Subcutaneous abdominal adipose tissue (tissue), 5 donors: Measurements from ENCODE around the gene CLDN17.

Experiments used
- H3K27ac ChIP-seq: one replicate; pipeline ENCODE4 v1.7.0; 2013; ENCODE audit warnings: low read depth, mild to moderate bottlenecking, inconsistent platforms, low read length, moderate library complexity
- H3K27me3 ChIP-seq, 5 donors: one replicate each; pipeline ENCODE4 v1.7.0; 2013; ENCODE audit warnings: low read length in 5 of 5, inconsistent platforms in 1 of 5; ENCODE audit not compliant: control insufficient read depth in 5 of 5, insufficient read depth in 4 of 5
- H3K36me3 ChIP-seq, 5 donors: one replicate each; pipeline ENCODE4 v1.7.0; 2013; ENCODE audit warnings: low read length in 5 of 5; ENCODE audit not compliant: control insufficient read depth in 5 of 5, insufficient read depth in 5 of 5
- H3K4me1 ChIP-seq, 5 donors: one replicate each; pipeline ENCODE4 v1.7.0; 2013; ENCODE audit warnings: low read length in 5 of 5, mild to moderate bottlenecking in 3 of 5, moderate library complexity in 1 of 5; ENCODE audit not compliant: control insufficient read depth in 5 of 5, insufficient read depth in 5 of 5
- H3K4me3 ChIP-seq, 5 donors: one replicate each; pipeline ENCODE4 v1.7.0; 2013; ENCODE audit warnings: low read length in 5 of 5, low read depth in 1 of 5
- H3K9ac ChIP-seq, 5 donors: one replicate each; pipeline ENCODE4 v1.7.0; 2013; ENCODE audit warnings: low read length in 5 of 5, mild to moderate bottlenecking in 4 of 5, moderate library complexity in 3 of 5
- H3K9me3 ChIP-seq, 5 donors: one replicate each; pipeline ENCODE4 v1.7.0; 2013; ENCODE audit warnings: low read length in 5 of 5; ENCODE audit not compliant: control insufficient read depth in 5 of 5
- donor health status: healthy.
- donor health status: healthy.
- donor health status: healthy.
- donor health status: healthy.
- donor health status: healthy.

Gene CLDN17, protein sequence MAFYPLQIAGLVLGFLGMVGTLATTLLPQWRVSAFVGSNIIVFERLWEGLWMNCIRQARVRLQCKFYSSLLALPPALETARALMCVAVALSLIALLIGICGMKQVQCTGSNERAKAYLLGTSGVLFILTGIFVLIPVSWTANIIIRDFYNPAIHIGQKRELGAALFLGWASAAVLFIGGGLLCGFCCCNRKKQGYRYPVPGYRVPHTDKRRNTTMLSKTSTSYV

GRCh38 chr21:30166705-30167104, at the start of gene CLDN17:
Gene CLDN17 (minus strand): TSS chr21:30166805. CDS start chr21:30166617, 188 bp downstream.
- Histone ChIP-seq H3K27ac (no peak within 1 kb of the TSS), H3K36me3 (no peaks in the 10 kb centered on the region), H3K4me3 (no peak within 1 kb of the TSS), H3K27me3 (peaks cover 0 to 2% (median 0%) of the 10 kb centered on the region in 5 donors), H3K9me3 (no peaks in the 10 kb centered on the region), H3K9ac (no peak within 1 kb of the TSS), H3K4me1 (no peaks in the 10 kb centered on the region)

- no peaks in the 10 kb centered on the region for H3K36me3 ChIP-seq
- no peak within 1 kb of the TSS for H3K4me3 ChIP-seq
- H3K9me3 ChIP-seq: no peaks in the 10 kb centered on the region
- no peaks in the 10 kb centered on the region for H3K4me1 ChIP-seq
- no peak within 1 kb of the TSS for H3K27ac ChIP-seq
- H3K9ac ChIP-seq: no peak within 1 kb of the TSS
- H3K27me3 ChIP-seq: no peaks in the 10 kb centered on the region
Observed at GRCh38 chr21:30216041-30216723, 49.6 kb upstream of the CLDN17 start, which contains the start of gene CLDN8. Gene CLDN8 (minus strand): TSS chr21:30216097. CDS start chr21:30215925, 172 bp downstream.

- Histone ChIP-seq H3K4me3 (no peak overlapping the region), H3K27ac (no peak overlapping the region), H3K4me1 (peaks cover 0 to 7% (median 0%) of the 10 kb centered on the region in 5 donors), H3K9ac (no peak overlapping the region), H3K9me3 (no peaks in the 10 kb centered on the region), H3K36me3 (no peaks in the 10 kb centered on the region), H3K27me3 (no peaks in the 10 kb centered on the region)
Observed at GRCh38 chr21:30211071-30211470, 44.5 kb upstream of the CLDN17 start.

- no peaks in the 10 kb centered on the region for H3K27me3 ChIP-seq
- no peak overlapping the region for H3K27ac ChIP-seq
- no peaks in the 10 kb centered on the region for H3K9me3 ChIP-seq
- H3K36me3 ChIP-seq: no peaks in the 10 kb centered on the region
- H3K4me1 ChIP-seq: peaks cover 0 to 7% (median 0%) of the 10 kb centered on the region in 5 donors
- no peak overlapping the region for H3K4me3 ChIP-seq
- H3K9ac ChIP-seq: no peak overlapping the region
Observed at GRCh38 chr21:30209601-30210000, 43.0 kb upstream of the CLDN17 start.

DNA sequence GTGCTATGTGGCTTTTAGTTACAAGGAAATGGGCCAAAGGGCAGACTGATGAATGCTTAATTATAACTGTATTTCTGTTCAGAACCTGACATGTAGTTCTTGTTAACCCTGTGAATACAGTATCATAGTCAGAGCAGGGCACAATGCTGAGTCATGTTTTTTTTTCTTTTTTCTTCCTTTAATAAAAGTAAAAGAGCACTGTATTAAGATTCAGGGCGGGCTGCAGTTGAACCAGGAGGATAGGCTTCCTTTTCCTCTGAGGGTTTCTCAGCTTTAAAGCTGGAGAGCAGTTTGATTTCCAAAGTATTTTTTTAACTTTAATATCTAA, 40.6 kb upstream of the CLDN17 start:
- Histone ChIP-seq H3K9ac (no peak overlapping the region), H3K27ac (no peak overlapping the region), H3K36me3 (no peaks in the 10 kb centered on the region), H3K4me1 (peaks cover 0 to 7% (median 0%) of the 10 kb centered on the region in 5 donors), H3K27me3 (no peaks in the 10 kb centered on the region), H3K4me3 (no peak overlapping the region), H3K9me3 (no peaks in the 10 kb centered on the region)

- H3K9ac ChIP-seq: no peak overlapping the region
- no peak overlapping the region for H3K4me3 ChIP-seq
- no peaks in the 10 kb centered on the region for H3K9me3 ChIP-seq
- no peaks in the 10 kb centered on the region for H3K27me3 ChIP-seq
- no peak overlapping the region for H3K27ac ChIP-seq
- H3K36me3 ChIP-seq: no peaks in the 10 kb centered on the region
- peaks cover 0 to 7% (median 0%) of the 10 kb centered on the region in 5 donors for H3K4me1 ChIP-seq
Observed at GRCh38 chr21:30206551-30207251, 40.1 kb upstream of the CLDN17 start.

GRCh38 chr21:30200000-30200399, 33.4 kb upstream of the CLDN17 start:
- Histone ChIP-seq H3K4me1 (peaks cover 0 to 6% (median 0%) of the 10 kb centered on the region in 5 donors), H3K36me3 (no peaks in the 10 kb centered on the region), H3K27me3 (no peaks in the 10 kb centered on the region), H3K4me3 (no peak overlapping the region), H3K27ac (no peak overlapping the region), H3K9me3 (no peaks in the 10 kb centered on the region), H3K9ac (no peak overlapping the region)

- no peaks in the 10 kb centered on the region for H3K9me3 ChIP-seq
- no peak overlapping the region for H3K4me3 ChIP-seq
- peaks cover 0 to 6% (median 0%) of the 10 kb centered on the region in 5 donors for H3K4me1 ChIP-seq
- no peaks in the 10 kb centered on the region for H3K27me3 ChIP-seq
- no peak overlapping the region for H3K27ac ChIP-seq
- no peak overlapping the region for H3K9ac ChIP-seq
- H3K36me3 ChIP-seq: no peaks in the 10 kb centered on the region
Observed at GRCh38 chr21:30194701-30195299, 28.2 kb upstream of the CLDN17 start.

DNA sequence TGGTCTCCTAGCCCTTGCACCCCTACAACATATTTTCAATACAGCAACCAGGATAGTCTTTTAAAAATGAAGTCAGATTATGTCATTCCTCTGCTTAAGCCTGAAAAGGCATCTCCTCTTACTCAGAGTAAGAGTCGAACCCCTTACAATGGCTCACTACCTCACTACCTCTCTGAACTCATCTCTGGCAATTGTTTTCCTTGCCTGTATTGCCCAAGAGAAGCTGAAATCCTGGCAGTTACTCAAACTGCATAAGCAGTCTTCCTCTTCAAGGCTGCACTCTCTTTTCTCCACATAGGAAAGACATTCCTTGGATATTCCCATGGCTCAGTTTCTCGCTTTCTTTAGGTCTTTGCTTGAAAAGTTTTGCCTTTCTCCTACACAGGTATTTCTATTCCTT, 26.6 kb upstream of the CLDN17 start:
- H3K9me3 ChIP-seq: no peaks in the 10 kb centered on the region
- H3K4me1 ChIP-seq: peaks cover 0 to 6% (median 0%) of the 10 kb centered on the region in 5 donors
- no peaks in the 10 kb centered on the region for H3K27me3 ChIP-seq
- no peak overlapping the region for H3K27ac ChIP-seq
- no peak overlapping the region for H3K4me3 ChIP-seq
- H3K36me3 ChIP-seq: no peaks in the 10 kb centered on the region
- no peak overlapping the region for H3K9ac ChIP-seq

GRCh38 chr21:30190554-30190953, 23.9 kb upstream of the CLDN17 start:
- Histone ChIP-seq H3K27ac (no peak overlapping the region), H3K9me3 (no peaks in the 10 kb centered on the region), H3K36me3 (no peaks in the 10 kb centered on the region), H3K27me3 (no peaks in the 10 kb centered on the region), H3K4me3 (no peak overlapping the region), H3K9ac (no peak overlapping the region), H3K4me1 (no peaks in the 10 kb centered on the region)
